SK-N-SH (cell line): ENCODE measurements around the gene KLK3.

ENCODE experiments used
- POLR2AphosphoS5 ChIP-seq: IDR thresholded peaks from 2 replicates; pipeline ENCODE4 v1.6.1; 2012; ENCODE audit warnings: low read depth, low read length
- YY1 ChIP-seq: IDR thresholded peaks from 2 replicates; pipeline ENCODE4 v1.4.0; 2012; ENCODE audit warnings: low read depth, mild to moderate bottlenecking

DNA sequence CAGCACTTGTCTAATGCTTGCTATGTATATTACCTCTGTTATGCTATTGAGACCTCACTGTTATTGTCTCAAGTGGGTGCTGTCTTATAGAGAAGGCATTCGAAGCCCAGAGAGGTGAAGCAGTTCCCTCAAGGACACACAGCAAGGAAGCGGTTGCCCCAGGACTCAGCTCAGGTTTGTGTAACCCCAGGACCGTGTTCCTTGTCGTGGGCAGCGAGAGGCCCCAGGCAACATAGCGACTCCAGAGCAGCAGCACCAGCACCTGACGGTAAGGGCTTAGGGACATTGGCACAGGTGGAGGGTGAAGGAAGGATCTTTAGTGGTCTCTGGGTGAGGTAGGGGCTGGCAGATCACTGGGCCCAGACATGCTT is 23.7 kb upstream of the KLK3 start:
- TF ChIP-seq POLR2AphosphoS5: no peak
- no peak for TF ChIP-seq YY1
